GM21423 (cell line): ENCODE data around the gene RNF169.
"Not testable (repeated sequence)": the region's sequence is repeated elsewhere in the genome, so short reads cannot be mapped to it uniquely, and the experiment has no call there.

Experiments
- ATAC-seq: cut with Tn5 transposase; IDR thresholded peaks from one replicate; pipeline ENCODE4 v1.9.1; 2021; ENCODE audit warnings: mild to moderate bottlenecking, moderate library complexity; ENCODE audit not compliant: unreplicated experiment

RNF169 gene

DNA sequence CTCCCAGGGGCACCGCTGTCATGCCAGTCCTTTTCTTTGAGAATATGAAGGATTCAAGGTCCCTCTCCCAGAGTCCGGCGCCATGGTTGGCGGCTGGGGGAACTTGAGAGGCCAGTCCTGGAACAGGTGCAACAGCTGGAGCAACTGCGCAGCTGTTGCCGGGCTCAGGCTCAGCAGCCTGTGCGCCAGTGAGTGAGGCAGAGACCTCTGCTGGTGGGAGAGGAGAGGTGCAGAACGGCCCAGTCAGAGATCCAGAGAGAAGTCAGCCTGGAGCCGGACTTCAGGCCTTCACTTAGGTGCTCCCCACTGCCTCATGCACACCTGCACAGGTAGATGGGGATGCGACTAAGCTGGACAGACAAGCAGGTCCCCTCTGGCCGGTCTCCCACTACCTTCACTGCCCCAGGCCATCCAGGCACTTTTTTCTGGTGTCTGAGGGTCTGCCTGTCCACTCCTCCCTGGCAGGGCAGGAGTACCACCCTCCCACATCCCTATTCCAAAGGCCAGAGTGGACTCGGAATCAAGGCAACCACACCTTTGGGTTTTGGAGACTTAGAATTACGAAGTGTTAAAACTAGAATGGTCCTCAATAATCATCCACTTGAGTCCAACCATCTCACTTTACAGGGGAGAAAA lies 22.0 kb upstream of the RNF169 start:
- ATAC-seq: peak; percentile 87

DNA sequence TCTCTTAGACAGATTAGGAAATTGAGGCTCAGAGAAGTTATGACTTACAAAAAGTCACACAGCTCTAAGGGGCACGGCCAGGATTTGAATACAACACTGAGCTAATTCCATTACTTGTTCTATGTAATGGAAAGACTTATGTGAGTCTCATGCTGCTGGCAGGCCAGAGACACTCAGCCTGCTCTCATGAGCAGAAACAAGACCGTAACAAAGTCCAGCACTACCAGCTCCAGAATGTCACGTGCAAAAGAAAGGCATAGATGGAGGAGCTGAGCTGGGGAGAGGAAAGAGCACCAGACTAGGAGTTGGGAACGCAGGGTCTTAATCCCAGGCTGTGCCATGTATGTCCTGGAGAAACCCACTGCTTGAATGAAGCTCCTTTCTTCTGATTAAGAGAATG lies 19.3 kb upstream of the RNF169 start:
- ATAC-seq: no peak

DNA sequence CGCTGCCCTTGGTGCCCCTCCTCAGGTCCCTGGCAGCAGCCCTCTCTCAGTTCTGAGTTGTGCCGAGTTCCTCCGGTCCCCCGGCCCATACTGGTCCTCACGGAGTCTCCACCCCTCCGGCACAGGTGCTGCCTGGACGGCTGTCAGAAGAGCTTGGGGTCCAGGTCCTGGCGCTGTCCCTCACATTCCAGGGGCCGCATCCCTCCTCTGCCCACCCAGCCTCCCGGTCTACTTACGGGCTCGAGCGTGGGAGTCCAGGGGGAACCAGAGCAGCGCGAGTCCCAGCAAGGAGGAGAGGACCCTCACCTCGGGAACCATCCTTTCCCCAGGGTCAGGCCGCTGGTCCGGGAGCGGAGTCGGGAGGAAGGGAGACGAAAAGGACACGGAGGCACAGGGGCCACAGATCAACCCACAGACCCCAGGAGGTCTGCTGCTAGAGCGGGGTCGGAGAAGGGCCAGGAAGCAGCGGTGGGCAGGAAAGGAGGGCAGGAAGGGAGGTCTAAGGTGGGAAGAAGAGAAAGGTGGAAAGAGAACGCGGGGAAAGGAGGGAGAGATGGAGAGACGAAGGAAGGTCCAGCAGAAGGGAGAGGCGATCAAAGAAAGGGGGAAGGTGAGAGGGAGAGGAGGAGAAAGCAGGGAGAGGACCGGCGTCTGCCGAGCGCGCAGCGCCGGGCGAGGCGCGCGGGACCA lies 17.9 kb upstream of the RNF169 start:
- ATAC-seq: no peak

DNA sequence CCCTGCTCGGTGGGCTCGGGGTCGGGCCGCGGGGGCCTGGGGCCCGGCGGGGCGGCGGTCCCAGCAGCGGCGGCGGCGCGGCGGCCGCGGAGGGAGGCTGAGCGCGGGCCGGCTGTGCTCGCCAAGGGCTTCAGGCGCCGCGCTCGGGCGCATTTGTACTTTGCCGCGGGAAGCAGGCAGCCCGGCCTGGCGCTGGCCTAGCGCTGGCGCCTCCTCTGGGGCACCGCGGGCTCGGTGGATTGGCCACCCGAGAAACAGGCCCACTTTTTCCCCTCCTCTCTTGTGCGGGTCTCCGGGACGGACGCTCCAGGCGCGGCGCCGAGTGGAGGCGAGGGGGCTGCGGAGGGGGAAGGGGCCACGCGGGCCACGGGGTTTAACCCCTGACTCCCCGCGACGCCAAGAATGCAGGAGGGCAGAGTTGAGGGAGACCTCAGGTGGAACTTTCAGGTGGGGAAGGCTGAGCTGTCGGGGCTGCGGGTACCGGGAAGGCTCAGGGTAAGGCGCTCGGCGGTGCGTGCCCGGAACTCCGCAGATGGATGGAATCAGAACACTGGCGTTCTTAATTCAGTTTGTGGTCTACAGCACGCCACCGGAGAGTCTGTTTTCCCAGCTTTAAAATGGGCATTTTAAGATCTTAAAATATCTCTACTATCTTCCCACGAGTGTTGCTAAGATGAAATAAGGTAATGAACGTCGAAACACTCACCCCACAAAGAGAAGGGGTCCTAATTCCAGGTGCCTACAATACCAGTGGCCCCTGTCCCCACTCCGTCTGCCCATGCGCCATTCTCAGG lies 17.2 kb upstream of the RNF169 start, which contains the start of gene CHRDL2:
Gene CHRDL2, minus strand, starts transcription at position 126 of the 794 bp plus-strand sequence. CDS start 538 bp downstream, outside the sequence.
- no peak for ATAC-seq

DNA sequence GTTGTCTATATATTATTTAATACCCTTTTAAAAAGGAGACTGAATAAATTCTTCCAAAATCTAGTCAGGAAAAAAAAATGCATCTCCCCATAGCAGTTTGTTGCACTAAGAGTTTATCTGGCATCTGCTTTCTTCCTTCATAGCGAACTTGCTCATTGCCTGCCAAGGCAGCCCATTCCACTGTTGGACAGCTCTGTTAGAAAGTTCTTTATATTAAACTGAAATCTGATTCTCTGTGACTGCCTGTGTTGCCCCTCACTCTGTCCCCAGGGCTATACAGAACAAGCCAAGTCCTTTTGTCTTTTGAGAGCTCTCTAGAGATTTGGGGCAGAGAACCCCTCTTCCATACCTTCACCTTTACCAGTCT lies 14.1 kb upstream of the RNF169 start:
- ATAC-seq: no peak

DNA sequence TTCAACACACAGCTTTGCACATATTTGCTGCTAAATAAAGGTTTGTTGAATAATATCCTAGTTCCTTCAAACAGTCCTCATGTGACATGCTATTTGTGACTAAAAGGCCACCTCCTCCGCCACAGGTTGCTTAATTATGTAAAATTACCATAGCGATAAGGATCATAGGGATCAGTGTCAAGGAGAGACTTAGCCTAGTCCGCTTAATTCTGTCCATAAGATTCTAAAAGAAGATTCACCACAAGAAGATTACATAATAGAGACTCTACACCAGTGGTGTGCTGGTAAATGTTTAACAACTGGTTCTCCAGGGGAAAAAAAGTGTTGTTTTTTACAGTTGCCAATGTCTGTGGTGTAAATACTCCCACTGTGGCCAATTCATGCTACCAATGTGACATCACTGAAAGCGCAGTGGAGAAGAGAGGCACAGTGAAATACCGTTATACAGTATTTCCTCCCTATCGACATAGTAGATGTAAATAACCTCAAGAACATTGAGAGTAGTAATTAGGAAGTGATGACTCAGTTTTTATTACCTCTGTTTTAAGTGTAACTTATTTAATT lies 13.2 kb upstream of the RNF169 start:
- ATAC-seq: no peak

DNA sequence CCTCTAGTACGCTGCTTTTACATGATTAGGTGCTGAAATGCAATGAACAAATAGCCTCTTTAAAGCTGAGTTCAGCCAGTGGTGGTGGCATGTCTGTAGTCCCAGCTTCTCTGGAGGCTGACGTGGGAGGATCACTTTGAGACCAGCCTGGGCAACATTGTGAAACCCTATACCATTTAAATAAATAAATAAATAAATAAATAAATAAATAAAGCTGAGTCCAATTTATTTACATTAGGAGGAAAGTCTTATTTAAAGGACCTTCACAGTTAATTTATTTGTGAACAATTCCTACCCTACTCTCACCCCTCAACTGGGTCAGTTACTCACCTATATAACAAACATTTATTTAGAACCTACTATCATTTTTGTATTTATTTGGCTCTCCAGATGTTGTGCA lies 12.6 kb upstream of the RNF169 start:
- no peak for ATAC-seq

DNA sequence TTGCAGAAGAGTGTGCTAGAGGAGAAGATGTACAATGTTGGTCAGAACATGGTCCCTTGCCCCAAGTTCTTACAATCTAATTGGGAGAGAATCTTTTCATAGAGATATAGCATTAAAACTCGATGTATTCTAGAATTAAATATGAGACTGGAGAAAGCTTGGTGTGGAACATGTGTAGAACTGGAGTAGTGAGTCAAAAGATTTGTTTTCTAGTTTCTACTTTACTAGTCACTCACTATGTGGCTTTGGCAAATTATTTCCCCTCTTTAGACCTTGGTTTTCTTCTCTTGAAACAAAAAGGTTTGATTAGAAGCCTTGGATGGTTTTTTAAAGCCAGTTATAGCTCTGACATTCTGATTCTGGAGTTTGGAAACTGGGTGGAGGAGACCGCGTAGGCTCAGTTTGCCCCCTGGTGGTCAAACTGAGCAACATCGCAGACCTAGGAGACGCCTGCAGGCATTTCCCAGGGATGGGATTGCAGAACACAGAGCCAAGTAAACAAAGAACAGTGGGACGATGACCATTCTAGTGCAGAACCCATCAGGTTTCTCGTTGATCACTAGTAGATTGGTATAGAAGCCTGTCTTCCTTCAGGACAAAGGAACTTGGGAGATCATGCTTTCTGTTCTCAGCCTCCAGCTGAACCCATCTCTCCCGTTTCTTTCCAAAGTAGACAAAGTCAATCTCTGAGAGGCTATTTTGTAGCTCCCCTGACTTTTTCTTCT lies 8.9 kb upstream of the RNF169 start:
- ATAC-seq: no peak

DNA sequence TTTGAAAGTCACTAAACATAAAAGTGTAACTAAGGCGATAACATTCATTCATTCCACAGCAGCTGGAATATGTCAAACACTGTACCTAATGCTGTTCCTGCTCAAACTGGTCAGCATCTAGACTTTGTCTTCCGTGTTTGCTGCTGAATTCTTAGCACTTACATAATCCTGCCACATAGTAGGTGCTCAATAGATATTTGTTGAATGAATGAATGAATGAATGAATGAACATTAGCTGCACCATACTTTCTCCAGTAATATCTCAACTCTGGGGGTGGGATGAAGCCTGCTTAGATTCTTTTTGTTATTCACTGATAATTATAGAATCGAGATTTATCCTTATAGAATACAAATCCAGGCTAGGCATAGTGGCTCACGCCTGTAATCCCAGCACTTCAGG lies 6.6 kb upstream of the RNF169 start:
- no peak for ATAC-seq

DNA sequence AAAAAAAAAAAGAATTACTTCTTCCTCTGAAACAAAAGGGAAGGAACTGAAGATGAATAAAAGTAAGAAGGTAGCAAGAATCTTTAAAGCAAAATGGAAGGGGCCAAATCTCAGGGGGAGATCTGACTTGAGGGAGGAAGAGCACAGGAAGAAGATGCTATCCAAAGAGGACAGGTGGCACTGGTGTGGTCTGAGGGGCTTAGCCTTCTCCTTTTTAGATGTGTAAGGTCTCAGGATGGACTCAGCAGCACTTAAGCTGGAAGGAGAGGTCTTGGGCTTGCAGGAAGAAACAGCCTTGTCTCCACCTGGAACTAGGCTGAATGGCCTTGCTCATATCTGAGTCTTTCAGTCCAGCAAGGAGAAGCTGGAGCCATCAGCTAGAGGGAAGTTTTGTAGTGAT lies 5.0 kb upstream of the RNF169 start:
- no peak for ATAC-seq

DNA sequence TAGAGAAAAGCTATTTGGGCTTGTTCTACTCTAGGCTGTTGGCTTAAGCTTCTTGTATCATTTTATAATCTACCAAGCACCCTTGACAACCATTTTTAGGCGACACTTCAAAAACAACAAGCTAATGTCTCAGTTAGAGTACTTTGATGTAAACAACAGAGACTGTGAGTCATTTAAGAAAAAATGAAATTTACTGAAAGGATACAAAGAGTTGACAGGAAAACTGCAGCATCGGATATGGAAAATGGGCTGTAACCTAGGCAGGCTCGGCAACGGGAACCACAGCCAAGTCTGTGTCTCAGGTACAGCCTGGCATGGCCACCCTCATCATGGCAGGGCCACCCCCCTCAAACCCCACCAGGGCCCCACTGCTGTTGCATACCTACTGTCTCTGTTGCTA lies 4.4 kb upstream of the RNF169 start:
- ATAC-seq: no peak

DNA sequence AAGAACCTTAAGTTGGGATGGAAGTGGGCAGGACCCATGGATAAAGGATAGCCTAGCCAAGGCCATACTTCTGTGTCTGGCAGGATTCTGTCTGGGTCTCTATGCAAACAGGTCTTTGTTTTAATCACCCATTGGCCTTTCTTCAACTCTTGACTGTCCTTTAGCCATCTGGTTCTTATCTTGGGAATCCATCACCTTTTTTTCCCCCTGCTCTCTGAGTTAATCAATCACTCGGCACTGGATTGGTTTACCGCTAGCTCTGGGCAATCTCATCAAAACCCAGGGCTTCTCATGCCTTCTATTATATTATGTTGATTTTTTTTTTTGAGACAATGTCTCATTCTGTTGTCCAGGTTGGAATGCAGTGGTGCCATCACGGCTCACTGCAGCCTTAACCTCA lies 1.8 kb upstream of the RNF169 start:
- ATAC-seq: no peak

DNA sequence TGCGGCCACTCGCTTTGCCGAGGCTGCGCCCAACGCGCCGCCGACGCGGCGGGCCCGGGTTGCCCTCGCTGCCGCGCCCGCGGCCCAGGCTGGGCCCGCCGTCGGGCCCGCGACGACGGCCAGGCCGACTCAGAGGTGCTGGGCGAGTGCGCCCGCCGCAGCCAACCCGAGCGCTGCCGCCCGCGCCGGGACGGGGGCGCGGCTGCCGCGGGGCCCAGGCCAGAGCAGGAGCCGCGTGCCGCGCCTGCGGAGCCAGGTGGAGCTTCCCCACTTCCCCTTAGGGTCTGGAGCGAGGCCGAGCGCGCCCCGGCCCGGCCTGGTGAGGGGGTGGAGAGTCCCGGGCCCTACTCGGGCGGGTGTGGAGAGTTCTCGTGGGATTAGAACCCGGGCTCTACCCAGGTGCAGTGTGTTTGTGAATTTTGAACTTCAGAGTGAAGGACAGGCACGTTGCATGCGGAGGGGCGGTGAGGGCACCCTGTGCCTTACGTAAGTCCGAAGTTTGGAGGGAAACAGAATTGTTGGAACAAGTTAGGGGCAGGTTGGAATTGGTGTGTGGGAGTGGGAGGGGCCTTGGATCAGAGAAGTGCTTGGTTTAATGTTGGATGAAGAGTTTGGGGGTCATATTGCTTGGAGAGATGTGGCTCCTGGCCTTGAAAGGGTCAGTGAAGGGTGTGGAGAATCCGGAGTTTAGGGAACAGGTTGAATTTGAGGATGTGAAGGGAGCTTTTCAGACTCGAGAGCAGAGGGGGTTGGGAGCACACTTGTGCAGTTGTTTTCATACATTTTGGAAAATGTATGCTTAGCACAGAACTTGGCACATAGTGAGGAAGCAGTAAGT lies 697 bp downstream of the RNF169 start:
- peak; percentile 45 for ATAC-seq

DNA sequence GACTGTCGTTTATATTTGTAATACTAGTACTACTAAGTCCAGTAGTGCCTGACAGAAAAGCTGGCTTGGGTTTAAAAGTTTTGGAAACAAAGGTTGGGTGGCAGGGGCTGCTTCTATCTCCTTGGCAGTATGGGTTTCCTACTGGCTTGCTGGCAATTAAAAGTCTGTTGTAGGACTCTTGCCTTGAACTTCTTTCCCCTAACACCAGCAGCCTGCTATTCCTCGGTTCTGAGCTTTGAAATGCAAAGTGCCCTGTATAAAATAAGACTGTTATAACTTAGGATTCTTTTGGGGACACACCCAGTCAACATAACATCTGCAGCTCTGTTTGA lies 1.3 kb downstream of the RNF169 start:
- no peak for ATAC-seq

DNA sequence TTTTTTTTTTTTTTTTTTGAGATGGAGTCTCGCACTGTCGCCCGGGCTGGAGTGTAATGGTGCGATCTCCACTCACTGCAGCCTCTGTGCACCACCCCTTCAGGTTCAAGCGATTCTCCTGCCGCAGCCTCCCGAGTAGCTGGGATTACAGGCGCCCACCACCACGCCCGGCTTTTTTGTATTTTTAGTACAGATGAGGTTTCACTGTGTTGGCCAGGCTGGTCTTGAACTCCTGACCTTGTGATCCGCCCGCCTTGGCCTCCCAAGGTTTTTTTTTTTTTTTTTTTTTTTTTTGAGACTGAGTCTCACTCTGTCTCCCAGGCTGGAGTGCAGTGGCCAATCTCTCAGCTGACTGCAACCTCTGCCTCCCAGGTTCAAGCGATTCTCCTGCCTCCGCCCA lies 1.9 kb downstream of the RNF169 start:
- not testable (repeated sequence) for ATAC-seq

DNA sequence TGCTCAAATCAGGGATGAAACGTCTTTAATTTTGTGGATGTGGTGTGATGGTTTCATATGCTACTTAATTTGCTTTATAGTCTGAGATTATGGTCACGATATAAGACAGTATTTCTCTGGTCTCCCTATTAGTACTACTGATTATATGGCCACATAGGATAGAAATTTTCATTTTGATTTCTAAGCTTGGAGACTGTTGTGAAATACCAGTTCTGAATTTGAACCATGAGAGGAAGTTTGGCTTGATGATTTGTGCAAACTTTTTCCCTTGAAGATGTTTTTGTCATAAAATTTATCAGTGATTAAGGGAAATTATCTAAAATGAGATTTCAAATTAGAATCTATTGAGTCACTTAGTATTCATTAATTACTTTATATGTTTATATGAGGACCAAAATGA lies 2.7 kb downstream of the RNF169 start:
- no peak for ATAC-seq

DNA sequence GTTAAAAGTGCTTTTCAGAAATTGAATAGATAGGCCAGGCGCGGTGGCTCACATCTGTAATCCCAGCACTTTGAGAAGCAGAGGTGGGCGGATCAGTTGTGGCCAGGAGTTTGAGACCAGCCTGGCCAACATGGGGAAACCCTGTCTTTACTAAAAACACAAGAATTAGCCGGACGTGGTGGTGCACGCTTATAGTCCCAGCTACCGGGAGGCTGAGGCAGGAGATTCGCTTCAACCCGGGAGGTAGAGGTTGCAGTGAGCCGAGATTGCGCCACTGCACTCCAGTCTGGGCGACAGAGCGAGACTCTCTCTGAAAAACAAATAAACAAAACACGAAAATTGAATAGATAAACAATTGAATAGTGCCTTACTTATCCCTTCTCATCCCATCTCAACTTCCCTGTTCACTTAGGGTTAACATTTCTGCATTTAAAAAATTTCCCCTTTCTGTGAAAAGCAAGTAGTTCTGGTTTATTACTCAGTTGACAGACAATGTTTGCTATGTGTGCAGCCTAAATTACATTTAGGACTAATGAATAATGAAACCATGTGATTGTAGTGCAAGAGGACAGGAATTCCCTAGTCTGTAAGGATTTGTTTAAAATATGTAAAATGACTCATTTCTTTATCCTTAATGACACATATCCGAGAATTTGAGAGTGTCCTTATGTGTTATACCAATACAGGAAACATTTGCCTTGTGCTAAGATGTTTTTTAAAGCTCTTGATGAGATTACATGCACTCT lies 6.0 kb downstream of the RNF169 start:
- no peak for ATAC-seq

DNA sequence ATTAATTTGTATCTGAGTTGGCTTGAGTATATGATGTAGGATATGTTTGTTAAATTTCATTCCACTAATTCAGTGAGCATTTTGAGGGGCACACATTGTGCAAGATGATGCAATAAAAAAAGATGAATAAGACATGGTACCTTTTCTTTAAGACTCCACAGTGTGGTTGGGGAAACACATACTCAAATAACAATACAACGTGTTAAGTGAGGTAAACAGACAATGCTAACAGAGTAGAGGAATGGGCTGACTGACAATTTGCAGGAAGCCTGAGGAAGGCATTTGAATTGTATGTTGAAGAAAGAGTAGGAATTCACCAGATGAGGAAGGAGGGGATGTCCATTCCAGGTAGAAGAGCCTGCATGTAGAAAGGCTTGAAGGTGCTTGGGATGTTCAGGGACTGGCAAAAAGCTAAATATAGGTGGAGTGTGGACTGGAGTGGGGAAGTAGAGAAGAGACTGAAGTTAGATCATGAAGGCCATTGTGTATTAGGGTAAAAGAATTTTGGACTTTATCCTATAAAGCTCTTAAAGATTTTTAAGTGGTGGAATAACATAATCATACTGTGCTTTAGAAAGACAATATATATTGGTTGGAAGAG lies 6.8 kb downstream of the RNF169 start:
- ATAC-seq: no peak

DNA sequence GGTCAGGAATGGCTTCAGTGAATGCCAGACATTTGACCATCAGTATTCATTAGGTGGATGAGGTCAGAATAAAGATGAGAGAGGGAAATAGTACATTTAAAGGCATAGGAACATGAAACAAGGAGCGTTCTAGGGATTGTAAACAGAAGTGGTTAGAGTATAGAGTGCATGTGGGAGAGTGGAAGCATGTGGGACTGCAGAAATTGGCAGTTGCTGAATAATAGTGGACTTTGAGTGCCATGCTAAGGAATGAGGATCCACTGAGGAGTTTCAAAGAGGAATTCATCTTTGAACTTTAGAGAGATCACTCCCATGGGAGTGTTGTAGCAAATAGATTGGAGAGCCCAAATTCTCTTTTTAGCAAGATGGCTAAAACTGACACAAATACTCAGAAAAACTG lies 7.9 kb downstream of the RNF169 start:
- no peak for ATAC-seq
